H9 (cell line): ENCODE data around the gene MB. TPM values are rescaled to one million over a fixed set of nuclear protein-coding genes. Genes with fewer than 3 reads are reported as not detected.

Experiments
- DNase-seq: peaks from one replicate; pipeline ENCODE4 v3.0.0-alpha.2; 2017
- H2AFZ ChIP-seq: one replicate; pipeline ENCODE4 v1.6.1; 2013; ENCODE audit warnings: mild to moderate bottlenecking, low read length, control low read depth, moderate library complexity
- H2AK5ac ChIP-seq: 2 replicates; pipeline ENCODE4 v1.6.1; 2013; ENCODE audit warnings: low read length, control low read depth, mixed read lengths; ENCODE audit not compliant: insufficient read length
- H2BK120ac ChIP-seq: one replicate; pipeline ENCODE4 v1.6.1; 2013; ENCODE audit warnings: low read depth, mild to moderate bottlenecking, low read length, control low read depth, inconsistent platforms; ENCODE audit not compliant: poor library complexity, severe bottlenecking
- H2BK12ac ChIP-seq: 2 replicates; pipeline ENCODE4 v1.6.1; 2013; ENCODE audit warnings: low read length, control low read depth, mixed read lengths, low read depth; ENCODE audit not compliant: insufficient read length
- H2BK15ac ChIP-seq: 2 replicates; pipeline ENCODE4 v1.6.1; 2013; ENCODE audit warnings: low read depth, low read length, control low read depth
- H2BK20ac ChIP-seq: one replicate; pipeline ENCODE4 v1.6.1; 2013; ENCODE audit warnings: low read depth, mild to moderate bottlenecking, low read length, control low read depth, inconsistent platforms; ENCODE audit not compliant: poor library complexity, severe bottlenecking
- H2BK5ac ChIP-seq: 2 replicates; pipeline ENCODE4 v1.6.1; 2013; ENCODE audit warnings: low read length, control low read depth, mixed read lengths; ENCODE audit not compliant: insufficient read length
- H3K14ac ChIP-seq: 2 replicates; pipeline ENCODE4 v1.6.1; 2013; ENCODE audit warnings: low read length, control low read depth; ENCODE audit not compliant: insufficient read depth
- H3K18ac ChIP-seq: 2 replicates; pipeline ENCODE4 v1.6.1; 2013; ENCODE audit warnings: low read depth, mild to moderate bottlenecking, mixed read lengths, low read length, control low read depth; ENCODE audit not compliant: insufficient read length
- H3K23ac ChIP-seq: 2 replicates; pipeline ENCODE4 v1.6.1; 2013; ENCODE audit warnings: low read length, control low read depth, mixed read lengths, low read depth; ENCODE audit not compliant: insufficient read length
- H3K23me2 ChIP-seq: 2 replicates; pipeline ENCODE4 v1.6.1; 2013; ENCODE audit warnings: low read depth, mild to moderate bottlenecking, mixed read lengths, low read length, control low read depth; ENCODE audit not compliant: insufficient read length, poor library complexity, severe bottlenecking
- H3K27ac ChIP-seq: 2 replicates; pipeline ENCODE4 v1.5.1; 2013; ENCODE audit warnings: low read length, control low read depth, mixed read lengths, low read depth; ENCODE audit not compliant: insufficient read length
- H3K27me3 ChIP-seq: 2 replicates; pipeline ENCODE4 v1.6.1; 2013; ENCODE audit warnings: low read length, control low read depth, inconsistent platforms; ENCODE audit not compliant: insufficient read depth
- H3K4ac ChIP-seq: 2 replicates; pipeline ENCODE4 v1.6.1; 2013; ENCODE audit warnings: low read depth, mild to moderate bottlenecking, control low read depth, inconsistent platforms, low read length, moderate library complexity
- H3K4me1 ChIP-seq: 2 replicates; pipeline ENCODE4 v1.6.1; 2013; ENCODE audit warnings: low read length, control low read depth, inconsistent platforms; ENCODE audit not compliant: insufficient read depth
- H3K4me2 ChIP-seq: 2 replicates; pipeline ENCODE4 v1.6.1; 2013; ENCODE audit warnings: low read length, control low read depth, mixed read lengths; ENCODE audit not compliant: insufficient read length, insufficient read depth
- H3K56ac ChIP-seq: 2 replicates; pipeline ENCODE4 v1.6.1; 2013; ENCODE audit warnings: low read depth, mild to moderate bottlenecking, mixed read lengths, low read length, control low read depth; ENCODE audit not compliant: insufficient read length
- H3K79me1 ChIP-seq: 2 replicates; pipeline ENCODE4 v1.6.1; 2013; ENCODE audit warnings: low read depth, mild to moderate bottlenecking, moderate library complexity, low read length, control low read depth, inconsistent platforms; ENCODE audit not compliant: insufficient read depth, poor library complexity, severe bottlenecking
- H3K79me2 ChIP-seq: 2 replicates; pipeline ENCODE4 v1.6.1; 2013; ENCODE audit warnings: low read length, control low read depth, inconsistent platforms; ENCODE audit not compliant: insufficient read depth
- H3K9ac ChIP-seq: 2 replicates; pipeline ENCODE4 v1.6.1; 2013; ENCODE audit warnings: low read length, control low read depth, mixed read lengths; ENCODE audit not compliant: insufficient read length; ENCODE audit errors: extremely low read depth
- H3K9me3 ChIP-seq: one replicate; pipeline ENCODE4 v1.6.1; 2013; ENCODE audit warnings: low read depth, low read length, inconsistent platforms; ENCODE audit not compliant: control insufficient read depth
- H3T11ph ChIP-seq: one replicate; pipeline ENCODE4 v1.6.1; 2013; ENCODE audit warnings: mild to moderate bottlenecking, low read length, control low read depth, inconsistent platforms
- H4K20me1 ChIP-seq: one replicate; pipeline ENCODE4 v1.6.1; 2013; ENCODE audit not compliant: control insufficient read depth, insufficient read length, insufficient read depth
- H4K5ac ChIP-seq: 2 replicates; pipeline ENCODE4 v1.6.1; 2013; ENCODE audit warnings: low read depth, mild to moderate bottlenecking, mixed read lengths, low read length, control low read depth; ENCODE audit not compliant: insufficient read length
- H4K8ac ChIP-seq: replicated peaks from 2 replicates; pipeline ENCODE4 v1.6.1; 2013; ENCODE audit warnings: low read length, control low read depth, mixed read lengths, low read depth; ENCODE audit not compliant: insufficient read length
- H4K91ac ChIP-seq: 2 replicates; pipeline ENCODE4 v1.6.1; 2013; ENCODE audit warnings: low read depth, mild to moderate bottlenecking, moderate library complexity, mixed read lengths, low read length, control low read depth; ENCODE audit not compliant: insufficient read length
- H3K27ac Mint-ChIP-seq, 3 experiments: 2 replicates in 2 of 3; 3 replicates in 1 of 3; pipeline ENCODE4 v1.8.0; 2020 to 2021; ENCODE audit warnings: mixed read lengths in 3 of 3, mild to moderate bottlenecking in 1 of 3, moderate library complexity in 1 of 3
- H3K27me3 Mint-ChIP-seq: 2 replicates; pipeline ENCODE4 v1.8.0; 2021; ENCODE audit warnings: low read depth, mild to moderate bottlenecking, moderate library complexity, mixed read lengths
- H3K36me3 Mint-ChIP-seq, 3 experiments: 2 replicates in 2 of 3; 3 replicates in 1 of 3; pipeline ENCODE4 v1.8.0; 2020 to 2021; ENCODE audit warnings: low read depth in 3 of 3, mixed read lengths in 3 of 3; ENCODE audit not compliant: insufficient read depth in 1 of 3
- H3K4me1 Mint-ChIP-seq, 2 experiments: 2 replicates each; pipeline ENCODE4 v1.8.0; 2020; ENCODE audit warnings: mixed read lengths in 2 of 2
- H3K4me3 Mint-ChIP-seq, 2 experiments: 2 replicates in 1 of 2; 3 replicates in 1 of 2; pipeline ENCODE4 v1.8.0; 2020 to 2021; ENCODE audit warnings: mild to moderate bottlenecking in 2 of 2, mixed read lengths in 2 of 2, moderate library complexity in 1 of 2
- H3K9me3 Mint-ChIP-seq, 2 experiments: 2 replicates in 1 of 2; 3 replicates in 1 of 2; pipeline ENCODE4 v1.8.0; 2020; ENCODE audit warnings: mild to moderate bottlenecking in 2 of 2, mixed read lengths in 2 of 2, moderate library complexity in 1 of 2
- CTCF ChIP-seq: fragments of 200-600 bp; sonication (generic); conservative IDR thresholded peaks from 3 replicates; pipeline ENCODE4 v1.8.0; 2021; ENCODE audit warnings: antibody characterized with exemption, mild to moderate bottlenecking
- WGBS: extraction: QIAGEN DNeasy Blood & Tissue Kit; methylation state at CpG from one replicate; pipeline ENCODE4 v1.1.7; 2013; ENCODE audit warnings: missing lambda C conversion rate, low lambda C conversion rate, mixed read lengths; ENCODE audit not compliant: insufficient read length; ENCODE audit errors: extremely low coverage; 5-methylcytosine and 5-hydroxymethylcytosine counted together
- total RNA-seq: library from RNA; stranded (reverse); gene quantifications from 2 replicates; pipeline ENCODE4 v1.2.1, GENCODE V29; 2021

MB gene
- total RNA-seq, 1 experiment from 2014 or later: 0.55 TPM

- Histone ChIP-seq H3K4me2 (no peak overlapping the region), H4K20me1 (no peaks in the 10 kb centered on the region), H3K9me3 (no peaks in the 10 kb centered on the region), H3K23me2 (peaks cover 8% of the 10 kb centered on the region), H3K9ac (no peak overlapping the region), H4K8ac (no peak overlapping the region), H2BK120ac (no peak overlapping the region), H2BK20ac (no peak overlapping the region), H3K27me3 (no peaks in the 10 kb centered on the region), H4K5ac (no peak overlapping the region), H3K23ac (no peak overlapping the region), H3K14ac (no peak overlapping the region), H2BK5ac (no peak overlapping the region), H2AK5ac (no peak overlapping the region), H3T11ph (no peak overlapping the region), H2AFZ (no peak overlapping the region), H3K79me1 (no peaks in the 10 kb centered on the region), H3K18ac (no peak overlapping the region), H3K4me1 (no peaks in the 10 kb centered on the region; the same call in 1 of the 2 replicates), H3K4ac (no peak overlapping the region), H3K79me2 (no peaks in the 10 kb centered on the region), H3K56ac (no peak overlapping the region), H4K91ac (no peak overlapping the region), H3K27ac (no peak overlapping the region), H2BK15ac (no peak overlapping the region), H2BK12ac (no peak overlapping the region)
- H3K27ac Mint-ChIP-seq: no peak overlapping the region
- no peak for TF ChIP-seq CTCF
- H3K4me3 Mint-ChIP-seq: peak overlapping the region in 1 of 2 experiments; percentile 26; a peak in 1 of 5 replicates
- peaks cover 3% of the 10 kb centered on the region in 2 experiments; a peak in 3 of 5 replicates for H3K9me3 Mint-ChIP-seq
- no peak for DNase-seq
- WGBS: no CpG with 5 or more reads among the region's 3 CpGs
- peaks cover 0 to 3% (median 0%) of the 10 kb centered on the region in 3 experiments; a peak in 2 of 7 replicates for H3K36me3 Mint-ChIP-seq
- H3K4me1 Mint-ChIP-seq: peaks cover 27 to 32% of the 10 kb centered on the region in 2 experiments
- peaks cover 3% of the 10 kb centered on the region for H3K27me3 Mint-ChIP-seq
Measured at GRCh38 chr22:35628732-35629131, 11.6 kb upstream of the MB start.
